Left lung (tissue), 10 donors: ENCODE measurements around the gene ZFX. TPM values are rescaled to one million over a fixed set of nuclear protein-coding genes. Genes with fewer than 3 reads are reported as not detected.
"Not testable (repeated sequence)": the region's sequence is repeated elsewhere in the genome, so short reads cannot be mapped to it uniquely, and the experiment has no call there.

Source experiments
- ATAC-seq: fragments of 200-7000 bp; cut with Tn5 transposase; one replicate; pipeline ENCODE4 v1.9.1; 2020; ENCODE audit warnings: moderate library complexity
- DNase-seq, 4 donors: peaks; one replicate each; pipeline ENCODE4 v3.0.0-alpha.2; 2013 to 2020
- H3K27ac ChIP-seq, 2 donors: fragments of 200-600 bp; sonication (generic) in 1 of 2; one replicate each; pipeline versions ENCODE4 v1.5.0 to v1.8.0; 2020 to 2021
- H3K27me3 ChIP-seq, 2 donors: fragments of 200-600 bp; sonication (generic) in 1 of 2; one replicate each; pipeline versions ENCODE4 v1.5.0 to v1.8.0; 2020 to 2021
- H3K36me3 ChIP-seq, 2 donors: fragments of 200-600 bp; sonication (generic) in 1 of 2; one replicate each; pipeline versions ENCODE4 v1.5.0 to v1.8.0; 2020 to 2021
- H3K4me1 ChIP-seq, 2 donors: fragments of 200-600 bp; one replicate each; pipeline ENCODE4 v1.8.0; 2021
- H3K4me3 ChIP-seq, 2 donors: fragments of 200-600 bp; sonication (generic) in 1 of 2; one replicate each; pipeline versions ENCODE4 v1.5.0 to v1.8.0; 2020 to 2021; ENCODE audit warnings: mild to moderate bottlenecking in 1 of 2
- H3K9me3 ChIP-seq, 2 donors: fragments of 200-600 bp; sonication (generic) in 1 of 2; one replicate each; pipeline versions ENCODE4 v1.5.0 to v1.8.0; 2020 to 2021
- intact Hi-C, 2 donors: fragments of 100-400 bp; cut with DNase I; formaldehyde crosslinking; loops; one replicate each; pipeline versions ENCODE4 v1.11.2 to v1.14.2; 2022
- polyA plus RNA-seq, 6 donors: library from polyadenylated mRNA; unstranded; fragments of 120-200 nt; gene quantifications; one replicate each; pipeline ENCODE4 v1.2.1, GENCODE V29; 2013; ENCODE audit not compliant: insufficient read length in 6 of 6
- total RNA-seq, 2 donors: library from RNA; stranded (reverse); fragmentation: NEBNext Ultra II Directional; extraction: Animal tissue kit (Norgen Biotek cat#: 25700); gene quantifications; one replicate each; pipeline ENCODE4 v1.2.1, GENCODE V29; 2021
- TF ChIP-seq, protein P1 (sequence below), 2 donors: fragments of 200-600 bp; sonication (generic) in 1 of 2; IDR thresholded peaks; one replicate each; pipeline versions ENCODE4 v1.5.0 to v1.8.0; 2021; ENCODE audit warnings: antibody characterized with exemption in 2 of 2
- donor health status: DM: no; HTN: yes; CAD: no.
- donor health status: DM: no; HTN: no; CAD: no.

Gene ZFX
- total and polyA plus RNA-seq, 8 donors, result 29.4 to 50.7 (median 42.5) TPM

DNA sequence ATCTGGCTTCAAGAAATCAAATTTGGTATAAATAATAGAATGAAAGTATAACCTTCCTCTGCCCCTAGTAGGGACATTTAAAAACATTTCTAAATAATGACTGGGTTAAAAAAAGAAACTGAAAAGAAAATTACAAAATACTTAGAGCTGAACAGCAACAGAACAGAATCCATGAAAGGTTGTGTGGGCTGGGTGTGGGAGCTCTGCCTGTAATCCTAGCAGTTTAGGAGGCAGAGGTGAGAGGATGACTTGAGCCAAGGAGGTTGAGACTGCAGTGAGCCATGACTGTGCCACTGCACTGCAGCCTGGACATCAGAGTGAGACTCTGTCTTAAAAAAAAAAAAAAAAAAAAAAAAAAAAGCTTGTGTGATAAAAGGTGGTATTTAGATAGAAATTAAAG, 12.3 kb upstream of the ZFX start:
- intact Hi-C loops, result no loop called here
- ATAC-seq, result no peak
- no peak for DNase-seq
- H3K27ac ChIP-seq, result no peak overlapping the region
- no peak overlapping the region for H3K4me3 ChIP-seq
- no peaks in the 10 kb centered on the region for H3K9me3 ChIP-seq
- H3K36me3 ChIP-seq, result no peaks in the 10 kb centered on the region
- no peaks in the 10 kb centered on the region for H3K27me3 ChIP-seq
- TF ChIP-seq, protein P1, sequence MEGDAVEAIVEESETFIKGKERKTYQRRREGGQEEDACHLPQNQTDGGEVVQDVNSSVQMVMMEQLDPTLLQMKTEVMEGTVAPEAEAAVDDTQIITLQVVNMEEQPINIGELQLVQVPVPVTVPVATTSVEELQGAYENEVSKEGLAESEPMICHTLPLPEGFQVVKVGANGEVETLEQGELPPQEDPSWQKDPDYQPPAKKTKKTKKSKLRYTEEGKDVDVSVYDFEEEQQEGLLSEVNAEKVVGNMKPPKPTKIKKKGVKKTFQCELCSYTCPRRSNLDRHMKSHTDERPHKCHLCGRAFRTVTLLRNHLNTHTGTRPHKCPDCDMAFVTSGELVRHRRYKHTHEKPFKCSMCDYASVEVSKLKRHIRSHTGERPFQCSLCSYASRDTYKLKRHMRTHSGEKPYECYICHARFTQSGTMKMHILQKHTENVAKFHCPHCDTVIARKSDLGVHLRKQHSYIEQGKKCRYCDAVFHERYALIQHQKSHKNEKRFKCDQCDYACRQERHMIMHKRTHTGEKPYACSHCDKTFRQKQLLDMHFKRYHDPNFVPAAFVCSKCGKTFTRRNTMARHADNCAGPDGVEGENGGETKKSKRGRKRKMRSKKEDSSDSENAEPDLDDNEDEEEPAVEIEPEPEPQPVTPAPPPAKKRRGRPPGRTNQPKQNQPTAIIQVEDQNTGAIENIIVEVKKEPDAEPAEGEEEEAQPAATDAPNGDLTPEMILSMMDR (IDR thresholded peaks at IDR 0.05), result no peak
- H3K4me1 ChIP-seq, result no peaks in the 10 kb centered on the region

DNA sequence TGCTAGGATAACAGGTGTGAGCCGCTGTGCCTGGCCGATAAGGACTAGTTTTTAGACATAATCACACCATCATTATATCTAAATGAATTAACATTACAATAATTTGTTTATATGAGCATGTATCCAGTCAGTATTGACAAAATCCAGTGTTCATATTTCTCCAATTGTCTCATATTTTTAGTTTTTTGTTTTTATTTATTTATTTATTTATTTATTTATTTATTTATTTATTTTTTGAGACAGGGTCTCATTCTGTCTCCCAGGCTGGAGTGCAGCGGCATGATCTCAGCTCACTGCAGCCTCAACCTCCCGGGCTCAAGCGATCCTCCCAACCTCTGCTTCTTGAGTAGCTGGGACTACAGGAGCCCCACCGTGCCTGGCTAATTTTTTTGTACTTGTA, 5.5 kb upstream of the ZFX start:
- H3K4me3 ChIP-seq, ATAC-seq, H3K9me3 ChIP-seq, H3K36me3 ChIP-seq, DNase-seq, H3K27me3 ChIP-seq, H3K27ac ChIP-seq, intact Hi-C loops: not testable (repeated sequence)
- peaks cover 10 to 17% of the 10 kb centered on the region in 2 donors for H3K4me1 ChIP-seq

DNA sequence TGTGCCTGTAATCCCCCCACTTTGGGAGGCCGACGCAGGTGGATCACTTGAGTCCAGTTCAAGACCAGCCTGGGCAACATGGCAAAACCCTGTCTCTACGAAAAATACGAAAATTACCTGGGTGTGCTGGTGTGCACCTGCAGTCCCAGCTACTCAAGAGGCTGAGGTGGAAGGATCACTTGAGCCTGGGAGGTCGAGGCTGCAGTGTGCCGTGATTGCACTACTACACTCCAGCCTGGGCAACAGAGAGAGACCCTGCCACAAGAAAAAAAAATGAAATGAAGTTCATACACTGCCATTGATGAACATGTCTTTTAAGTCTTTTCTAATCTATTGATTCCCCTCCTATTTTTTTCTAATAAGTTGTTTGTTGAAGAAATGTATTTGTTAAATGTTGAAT, 5.0 kb upstream of the ZFX start:
- Histone ChIP-seq H3K4me3 (no peak overlapping the region), H3K9me3 (no peaks in the 10 kb centered on the region), H3K27me3 (no peaks in the 10 kb centered on the region), H3K36me3 (no peaks in the 10 kb centered on the region), H3K27ac (no peak overlapping the region), H3K4me1 (peaks cover 10 to 17% of the 10 kb centered on the region in 2 donors)
- TF ChIP-seq, protein P1 (IDR thresholded peaks at IDR 0.05), result no peak
- intact Hi-C loops, result no loop called here
- DNase-seq, result no peak
- ATAC-seq, result no peak

DNA sequence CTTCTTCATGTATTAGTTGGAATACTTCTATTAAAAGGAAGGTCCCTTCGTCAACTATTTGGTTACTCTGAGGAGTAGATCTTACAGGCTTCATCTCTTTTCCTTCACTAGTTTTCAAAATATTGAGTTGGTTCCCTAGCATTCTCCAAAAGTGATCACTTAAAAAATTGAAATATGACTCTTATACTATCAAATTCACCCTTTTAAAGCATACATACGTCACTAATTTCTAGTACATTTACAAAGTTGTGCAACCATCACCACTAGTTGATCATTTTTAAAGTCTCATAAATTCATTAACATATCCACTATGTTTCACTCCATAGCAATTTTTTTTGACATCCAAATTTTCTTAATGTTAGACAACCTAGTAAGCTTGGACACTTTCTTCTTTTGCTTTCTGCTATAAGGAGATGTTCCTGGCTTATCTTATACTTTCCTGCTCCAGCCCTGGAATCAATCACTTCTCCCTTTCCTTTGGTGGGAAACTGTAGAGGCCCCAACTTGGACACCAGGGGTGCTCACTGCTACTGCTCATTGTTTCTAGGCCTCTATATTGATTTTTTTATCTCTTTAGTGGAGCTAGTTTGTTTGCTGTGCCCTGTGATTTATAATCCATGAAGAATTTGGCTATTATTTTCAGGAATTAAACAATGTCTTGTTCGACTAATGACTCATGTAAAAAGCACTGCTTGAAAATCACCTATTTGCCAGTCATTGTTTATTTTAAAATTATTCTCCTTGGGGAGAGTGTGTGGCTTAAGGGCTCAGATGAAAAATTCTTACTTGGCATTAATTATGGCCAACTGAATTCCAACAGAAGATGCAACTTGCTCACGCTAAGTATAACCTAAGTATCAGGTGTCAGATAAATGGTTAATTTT, 4.0 kb upstream of the ZFX start:
- TF ChIP-seq, protein P1 (IDR thresholded peaks at IDR 0.05), result no peak
- ATAC-seq (no peak), DNase-seq (no peak)
- intact Hi-C loops, result no loop called here
- H3K27me3 ChIP-seq, result no peaks in the 10 kb centered on the region
- H3K4me3 ChIP-seq, result no peak overlapping the region
- H3K27ac ChIP-seq, result peak overlapping the region in 1 of 2 donors; percentile 5
- H3K4me1 ChIP-seq, result peaks cover 10 to 17% of the 10 kb centered on the region in 2 donors
- H3K36me3 ChIP-seq, result no peaks in the 10 kb centered on the region
- H3K9me3 ChIP-seq, result no peaks in the 10 kb centered on the region

DNA sequence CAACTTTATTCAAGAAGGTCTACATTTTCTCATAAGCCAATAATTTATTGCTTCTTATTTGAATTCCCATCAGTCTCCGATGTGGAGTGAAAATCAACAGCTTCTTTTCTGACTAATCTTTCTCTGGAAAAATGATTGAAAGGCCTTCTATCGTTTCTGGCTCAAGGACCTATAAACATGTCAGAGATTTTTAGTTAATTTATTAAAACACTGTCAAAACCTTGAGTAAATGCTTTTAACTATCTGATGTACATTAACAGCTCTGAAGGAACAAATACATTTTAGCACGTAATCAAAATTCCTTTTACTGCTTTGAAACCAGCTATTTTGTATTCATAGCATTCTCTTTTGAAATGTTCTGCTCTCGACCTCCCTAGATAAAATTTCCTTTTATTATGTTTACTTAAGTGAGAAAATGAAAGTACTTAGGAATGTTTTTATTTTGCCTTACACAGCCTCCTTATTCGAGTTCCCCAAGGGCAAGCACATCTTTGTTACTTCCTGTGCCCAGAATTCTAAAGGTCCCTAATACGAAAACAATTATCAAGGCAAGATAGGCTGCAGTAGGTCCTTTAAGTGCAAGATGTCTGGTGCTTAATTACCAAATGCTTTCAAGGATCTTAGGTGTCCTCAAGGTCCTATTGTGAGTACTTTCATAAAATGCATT, 3.1 kb upstream of the ZFX start:
- H3K4me3 ChIP-seq, result no peak overlapping the region
- peaks cover 16 to 20% of the 10 kb centered on the region in 2 donors for H3K4me1 ChIP-seq
- ATAC-seq, result no peak
- H3K27ac ChIP-seq, result peak overlapping the region; percentile 40 to 69
- intact Hi-C loops, result no loop called here
- TF ChIP-seq, protein P1 (IDR thresholded peaks at IDR 0.05), result no peak
- DNase-seq, result no peak
- H3K9me3 ChIP-seq, result no peaks in the 10 kb centered on the region
- H3K27me3 ChIP-seq, result no peaks in the 10 kb centered on the region
- H3K36me3 ChIP-seq, result no peaks in the 10 kb centered on the region
